NT2/D1 (cell line): Measurements from ENCODE around the gene TIGD7.
A peak's percentile ranks its signal among the peaks of the same experiment; 100 is the strongest.

Source experiments
- DNase-seq: peaks from one replicate; pipeline ENCODE4 v3.0.0-alpha.2; 2011; ENCODE audit warnings: low read depth, low spot score
- H3K27me3 ChIP-seq: 2 replicates; pipeline ENCODE4 v1.6.0; 2011; ENCODE audit warnings: mild to moderate bottlenecking; ENCODE audit not compliant: insufficient read length, insufficient read depth
- H3K36me3 ChIP-seq: 2 replicates; pipeline ENCODE4 v1.6.1; 2011; ENCODE audit warnings: mild to moderate bottlenecking, low read length, mixed read lengths; ENCODE audit not compliant: insufficient read depth, insufficient read length
- H3K4me1 ChIP-seq: 2 replicates; pipeline ENCODE4 v1.5.1; 2011; ENCODE audit not compliant: insufficient read depth, insufficient read length
- H3K4me3 ChIP-seq: 2 replicates; pipeline ENCODE4 v1.5.1; 2011; ENCODE audit warnings: low read depth; ENCODE audit not compliant: insufficient read length
- H3K9ac ChIP-seq: 2 replicates; pipeline ENCODE4 v1.6.0; 2011; ENCODE audit warnings: low read depth; ENCODE audit not compliant: insufficient read length
- H3K9me3 ChIP-seq: 2 replicates; pipeline ENCODE4 v1.5.1; 2011; ENCODE audit warnings: mild to moderate bottlenecking, low read length; ENCODE audit not compliant: insufficient read depth
- SUZ12 ChIP-seq: IDR thresholded peaks from 2 replicates; pipeline ENCODE4 v1.6.1; 2011; ENCODE audit not compliant: insufficient read length, insufficient read depth; ENCODE audit errors: extremely low read depth
- YY1 ChIP-seq: IDR thresholded peaks from 2 replicates; pipeline ENCODE4 v1.6.1; 2011; ENCODE audit not compliant: insufficient read length, insufficient read depth
- ZNF274 ChIP-seq: IDR thresholded peaks from 2 replicates; pipeline ENCODE4 v1.6.1; 2011; ENCODE audit warnings: mild to moderate bottlenecking, low read depth, low read length

TIGD7 gene

GRCh38 chr16:3266873-3267537, 38.2 kb downstream of the TIGD7 start:
- no peak overlapping the region for H3K4me3 ChIP-seq
- H3K4me1 ChIP-seq: peaks cover 5% of the 10 kb centered on the region
- no peaks in the 10 kb centered on the region for H3K27me3 ChIP-seq
- no peaks in the 10 kb centered on the region; the same call in 1 of the 2 replicates for H3K9me3 ChIP-seq
- no peak overlapping the region for H3K9ac ChIP-seq
- TF ChIP-seq YY1 (no peak), SUZ12 (no peak), ZNF274 (no peak)
- no peaks in the 10 kb centered on the region for H3K36me3 ChIP-seq
- DNase-seq: no peak

- no peaks in the 10 kb centered on the region for H3K27me3 ChIP-seq
- TF ChIP-seq ZNF274 (no peak), SUZ12 (no peak), YY1 (no peak)
- H3K4me1 ChIP-seq: peaks cover 5% of the 10 kb centered on the region
- H3K9ac ChIP-seq: peak overlapping the region; percentile 83
- peak overlapping the region; percentile 81 for H3K4me3 ChIP-seq
- peak; percentile 98 for DNase-seq
- H3K9me3 ChIP-seq: no peaks in the 10 kb centered on the region; the same call in 1 of the 2 replicates
- H3K36me3 ChIP-seq: no peaks in the 10 kb centered on the region
Observed at GRCh38 chr16:3264137-3265036, 40.8 kb downstream of the TIGD7 start.

GRCh38 chr16:3262517-3262916, 42.7 kb downstream of the TIGD7 start:
- no peak for DNase-seq
- H3K4me1 ChIP-seq: peaks cover 5% of the 10 kb centered on the region
- TF ChIP-seq SUZ12 (no peak), ZNF274 (no peak), YY1 (no peak)
- H3K9ac ChIP-seq: peak overlapping the region; percentile 11
- H3K9me3 ChIP-seq: no peaks in the 10 kb centered on the region; the same call in 1 of the 2 replicates
- no peaks in the 10 kb centered on the region for H3K36me3 ChIP-seq
- no peaks in the 10 kb centered on the region for H3K27me3 ChIP-seq
- no peak overlapping the region for H3K4me3 ChIP-seq

GRCh38 chr16:3259836-3260235, 45.4 kb downstream of the TIGD7 start:
- DNase-seq: no peak
- no peak overlapping the region for H3K9ac ChIP-seq
- no peak overlapping the region for H3K4me3 ChIP-seq
- H3K36me3 ChIP-seq: no peaks in the 10 kb centered on the region
- H3K9me3 ChIP-seq: no peaks in the 10 kb centered on the region
- no peaks in the 10 kb centered on the region for H3K27me3 ChIP-seq
- H3K4me1 ChIP-seq: peaks cover 8% of the 10 kb centered on the region
- no peak for TF ChIP-seq YY1
- TF ChIP-seq SUZ12: no peak

- no peak overlapping the region for H3K4me3 ChIP-seq
- H3K36me3 ChIP-seq: no peaks in the 10 kb centered on the region
- TF ChIP-seq YY1: no peak
- TF ChIP-seq ZNF274: no peak
- TF ChIP-seq SUZ12: no peak
- H3K27me3 ChIP-seq: no peaks in the 10 kb centered on the region
- peaks cover 3% of the 10 kb centered on the region for H3K4me1 ChIP-seq
- DNase-seq: no peak
- H3K9ac ChIP-seq: no peak overlapping the region
- H3K9me3 ChIP-seq: no peaks in the 10 kb centered on the region
Observed at GRCh38 chr16:3256866-3257465, 48.3 kb downstream of the TIGD7 start.

- no peaks in the 10 kb centered on the region for H3K9me3 ChIP-seq
- H3K9ac ChIP-seq: no peak within 1 kb of the TSS
- DNase-seq: no peak
- H3K4me3 ChIP-seq: no peak within 1 kb of the TSS
- peaks cover 3% of the 10 kb centered on the region for H3K4me1 ChIP-seq
- H3K27me3 ChIP-seq: no peaks in the 10 kb centered on the region
- H3K36me3 ChIP-seq: no peaks in the 10 kb centered on the region
- no peak for TF ChIP-seq SUZ12
- no peak for TF ChIP-seq YY1
- TF ChIP-seq ZNF274: no peak
Observed at GRCh38 chr16:3256146-3256865, 48.9 kb downstream of the TIGD7 start, which contains the start of gene MEFV. MEFV (minus strand) TSS chr16:3256633; CDS start chr16:3256587, 46 bp downstream.
